LNCaP clone FGC (cell line): Measurements from ENCODE around the gene TPX2.

Experiments used
- DNase-seq: peaks from one replicate; pipeline ENCODE4 v3.0.0-alpha.2; 2011; ENCODE audit warnings: low read depth
- H3K4me3 ChIP-seq: 2 replicates; pipeline ENCODE4 v1.5.1; 2011; ENCODE audit warnings: mild to moderate bottlenecking, low read depth, low read length, control low read depth
- CTCF ChIP-seq: IDR thresholded peaks from 2 replicates; pipeline ENCODE4 v1.5.1; 2012; ENCODE audit warnings: mild to moderate bottlenecking; ENCODE audit not compliant: control insufficient read depth, insufficient read depth; ENCODE audit errors: extremely low read depth

The TPX2 gene

GRCh38 chr20:31694842-31695593, 44.1 kb upstream of the TPX2 start:
- no peak for TF ChIP-seq CTCF
- no peak overlapping the region for H3K4me3 ChIP-seq
- no peak for DNase-seq

- no peak overlapping the region for H3K4me3 ChIP-seq
Observed at GRCh38 chr20:31695849-31696804, 43.0 kb upstream of the TPX2 start.

GRCh38 chr20:31698243-31698802, 40.8 kb upstream of the TPX2 start:
- DNase-seq = no peak
- H3K4me3 ChIP-seq = no peak overlapping the region
- TF ChIP-seq CTCF = no peak

More at GRCh38 chr20:31695849-31696804, 43.0 kb upstream of the TPX2 start:
- TF ChIP-seq CTCF = no peak
- no peak for DNase-seq

GRCh38 chr20:31698803-31699718, 40.0 kb upstream of the TPX2 start:
- no peak overlapping the region for H3K4me3 ChIP-seq
- no peak for TF ChIP-seq CTCF
- no peak for DNase-seq

GRCh38 chr20:31699801-31700728, 39.0 kb upstream of the TPX2 start:
- DNase-seq = no peak
- no peak for TF ChIP-seq CTCF
- H3K4me3 ChIP-seq = no peak overlapping the region
